Colon (tissue), 2 donors: ENCODE data around the gene TMEM139.
"Not testable (repeated sequence)": the region's sequence is repeated elsewhere in the genome, so short reads cannot be mapped to it uniquely, and the experiment has no call there.

Source experiments
- FAIRE-seq: peaks from 2 replicates; lab custom pipeline; 2012; peaks lifted over from hg19 to GRCh38; lab: Jason Lieb, UNC
- donor health status: control.
- donor health status: control.

Gene TMEM139

GRCh38 chr7:143259765-143260164 is 25.0 kb upstream of the TMEM139 start:
- no peak for FAIRE-seq

GRCh38 chr7:143261901-143262300 is 22.9 kb upstream of the TMEM139 start:
- no peak for FAIRE-seq

- FAIRE-seq = no peak
These were observed 21.2 kb upstream of the TMEM139 start, which contains the start of gene GSTK1 for GRCh38 chr7:143263266-143264195. GSTK1 (plus strand) TSS chr7:143263441; CDS start chr7:143263514, 73 bp downstream.

DNA sequence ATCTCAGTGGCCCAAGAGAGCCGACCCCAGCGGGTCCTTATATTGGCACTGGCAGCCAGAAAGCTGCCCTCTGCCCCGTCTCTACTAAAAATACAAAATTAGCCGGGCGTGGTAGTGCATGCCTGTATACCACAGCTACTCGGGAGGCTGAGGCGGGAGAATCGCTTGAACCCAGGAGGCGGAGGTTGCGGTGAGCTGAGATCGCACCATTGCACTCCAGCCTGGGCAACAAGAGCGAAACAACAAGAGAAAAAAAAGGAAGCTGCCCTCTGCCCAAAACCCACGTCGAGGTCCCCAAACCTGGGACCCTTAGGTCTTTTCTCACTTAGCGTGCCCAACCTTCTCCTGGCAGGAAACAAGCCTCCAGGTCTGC is 20.6 kb upstream of the TMEM139 start:
- FAIRE-seq = not testable (repeated sequence)

DNA sequence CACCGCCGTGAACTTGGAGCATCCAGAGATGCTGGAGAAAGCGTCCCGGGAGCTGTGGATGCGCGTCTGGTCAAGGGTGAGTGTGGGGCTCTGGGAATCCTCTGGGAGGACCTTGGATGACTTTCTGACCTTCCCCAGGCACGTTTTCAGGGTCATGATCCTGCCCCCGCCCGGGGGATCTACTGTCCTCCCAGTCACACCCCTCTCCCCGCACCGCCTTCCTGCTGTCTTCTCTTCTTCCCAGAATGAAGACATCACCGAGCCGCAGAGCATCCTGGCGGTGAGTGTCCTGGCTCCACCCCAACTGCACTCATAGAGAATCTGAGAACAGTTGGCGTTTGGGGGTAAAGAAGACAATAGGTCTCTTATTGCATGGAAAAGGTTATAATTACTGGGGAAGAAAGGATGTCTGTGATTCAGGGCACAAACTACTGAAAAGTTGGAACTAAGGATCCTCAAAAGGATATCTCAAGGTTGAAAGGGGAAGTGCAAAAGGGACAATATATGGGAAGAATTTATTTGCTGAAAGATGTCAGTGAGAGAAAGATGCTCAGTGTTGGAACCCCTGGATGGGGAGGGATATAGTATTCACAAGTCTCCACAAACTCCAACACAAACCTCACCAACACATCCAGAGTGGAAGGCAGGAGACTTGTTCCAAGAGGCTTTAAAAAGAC is 19.6 kb upstream of the TMEM139 start:
- no peak for FAIRE-seq

DNA sequence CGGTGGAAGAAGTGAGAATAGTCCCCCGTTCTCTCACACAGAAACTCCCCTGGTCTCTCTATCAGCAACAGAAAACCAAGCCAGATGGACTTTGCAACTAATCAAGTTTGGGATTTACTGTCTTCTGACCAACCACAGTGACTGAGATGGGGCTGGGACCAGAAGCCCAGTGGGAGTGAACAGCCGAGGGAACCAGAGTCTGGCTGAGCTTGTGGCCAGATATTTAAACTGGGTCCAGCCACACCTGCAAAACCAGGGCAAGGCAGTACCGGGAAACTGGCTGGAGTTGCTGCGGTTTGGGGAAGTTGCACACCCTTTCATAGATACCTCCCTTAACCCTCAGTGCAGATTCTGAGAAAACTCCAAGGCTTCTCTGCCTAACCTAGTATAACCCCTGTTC is 15.5 kb upstream of the TMEM139 start:
- no peak for FAIRE-seq

- no peak for FAIRE-seq
These were observed 13.5 kb upstream of the TMEM139 start for GRCh38 chr7:143271240-143271639.

DNA sequence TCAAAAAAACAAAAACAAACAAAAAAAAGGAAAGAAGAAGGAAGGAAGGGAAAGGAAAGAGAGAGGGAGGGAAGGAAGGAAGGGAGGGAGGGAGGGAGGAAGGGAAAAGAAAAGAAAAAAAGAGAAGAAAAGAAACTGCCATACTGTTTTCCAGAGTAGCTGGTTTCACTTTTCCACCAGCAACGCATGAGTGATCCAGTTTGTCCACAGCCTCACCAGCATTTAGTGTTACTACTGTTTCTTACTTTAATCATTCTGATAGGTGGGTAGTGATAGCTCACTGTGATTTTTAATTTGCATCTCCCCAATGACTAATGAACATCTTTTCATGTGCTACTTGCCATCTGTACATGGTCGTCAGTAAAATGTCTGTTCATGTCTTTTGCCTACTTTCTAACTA is 11.9 kb upstream of the TMEM139 start:
- no peak for FAIRE-seq

DNA sequence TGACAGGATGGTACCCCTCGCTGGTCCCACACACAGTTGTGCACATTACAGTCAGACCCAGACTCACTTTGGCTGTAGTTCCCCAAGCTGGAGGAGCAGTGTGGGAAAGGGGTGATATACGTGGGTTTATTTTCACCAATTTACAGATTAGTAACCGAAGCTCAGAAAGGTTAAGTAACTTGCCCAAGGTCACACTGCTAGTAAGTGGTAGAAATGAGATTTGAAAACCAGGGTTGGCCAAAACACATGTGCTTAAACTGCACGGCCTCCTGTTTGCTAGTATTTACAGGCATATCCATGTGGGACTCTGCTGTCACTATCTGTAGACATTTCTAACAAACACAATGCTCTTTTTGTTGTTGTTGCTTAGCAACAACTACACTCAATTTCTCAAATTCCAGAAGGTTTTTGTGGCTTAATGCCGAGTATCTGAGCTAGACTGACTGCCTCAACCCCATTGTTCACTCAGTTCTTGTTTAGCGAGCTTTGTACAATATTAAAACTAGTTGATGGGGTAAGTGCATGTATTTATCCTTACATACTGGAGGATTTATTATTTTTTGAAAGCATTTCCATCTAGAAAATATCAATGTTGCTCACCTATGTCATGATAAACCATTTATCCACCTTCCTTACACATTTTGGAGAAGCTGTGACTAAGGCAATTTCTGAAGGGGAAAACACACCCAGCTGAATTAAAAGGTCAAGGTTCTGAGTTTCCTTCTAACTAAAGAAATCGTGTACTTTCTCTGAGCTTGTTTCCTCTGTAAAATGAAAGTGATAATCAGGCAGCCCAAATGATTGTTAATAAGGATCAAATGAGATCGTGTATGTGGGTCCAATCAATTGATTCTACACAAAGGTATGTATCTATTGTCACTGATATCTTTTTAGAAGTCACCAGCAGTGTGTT is 5.3 kb upstream of the TMEM139 start:
- FAIRE-seq = no peak

GRCh38 chr7:143280160-143280559 is 4.6 kb upstream of the TMEM139 start:
- FAIRE-seq = no peak

DNA sequence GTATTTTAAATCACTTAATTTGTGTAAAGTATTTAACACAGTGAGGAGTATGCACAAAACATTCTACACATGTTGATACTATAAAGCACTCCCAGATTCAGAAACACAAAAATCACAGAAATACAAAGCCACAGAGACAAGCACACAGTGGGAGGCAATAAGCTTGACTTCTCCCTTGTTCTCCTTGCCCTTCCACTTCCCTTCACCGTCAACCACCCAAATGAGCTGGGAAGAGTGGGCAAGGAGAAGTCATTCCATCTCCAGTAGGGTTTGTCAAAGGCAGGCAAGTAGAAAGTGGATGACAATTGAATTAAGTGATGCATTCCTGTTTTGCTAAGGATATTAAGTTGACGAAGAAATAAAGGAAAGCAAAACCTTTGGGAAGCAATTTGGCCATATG is 4.2 kb upstream of the TMEM139 start:
- no peak for FAIRE-seq

DNA sequence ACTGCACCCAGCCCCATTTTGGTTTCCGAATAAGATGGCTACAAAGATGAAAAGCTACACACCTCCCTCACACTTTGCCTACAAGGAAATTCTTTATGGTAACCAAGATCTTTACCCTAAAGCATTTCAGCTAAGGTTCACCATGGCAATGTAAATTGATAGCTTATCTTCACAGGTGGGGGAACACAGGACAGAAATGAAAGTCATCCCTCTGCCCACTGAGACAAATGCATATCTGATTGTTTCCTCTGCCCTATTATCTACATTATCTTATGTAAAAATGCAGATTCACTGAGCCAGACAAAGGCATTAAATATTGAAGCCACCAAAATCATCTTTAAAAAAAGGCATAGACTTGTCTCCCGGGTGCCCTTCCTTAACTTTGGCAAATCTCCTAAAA is 3.2 kb upstream of the TMEM139 start:
- FAIRE-seq = no peak

DNA sequence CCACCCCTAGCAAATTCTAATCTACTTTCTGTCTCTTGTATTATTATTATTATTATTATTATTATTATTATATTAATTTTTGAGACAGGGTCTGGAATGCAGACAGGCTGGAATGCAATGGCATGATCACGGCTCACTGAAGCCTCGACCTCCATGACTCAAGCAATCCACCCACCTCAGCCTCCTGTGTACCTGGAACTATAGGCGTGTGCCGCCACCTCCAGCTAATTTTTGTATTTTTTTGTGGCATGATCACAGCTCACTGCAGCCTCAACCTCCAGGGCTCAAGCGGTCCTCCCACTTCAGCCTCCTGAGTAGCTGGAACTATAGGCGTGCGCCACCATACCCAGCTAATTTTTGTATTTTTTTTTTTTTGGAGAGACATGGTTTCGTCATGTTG is 2.6 kb upstream of the TMEM139 start:
- no peak for FAIRE-seq

DNA sequence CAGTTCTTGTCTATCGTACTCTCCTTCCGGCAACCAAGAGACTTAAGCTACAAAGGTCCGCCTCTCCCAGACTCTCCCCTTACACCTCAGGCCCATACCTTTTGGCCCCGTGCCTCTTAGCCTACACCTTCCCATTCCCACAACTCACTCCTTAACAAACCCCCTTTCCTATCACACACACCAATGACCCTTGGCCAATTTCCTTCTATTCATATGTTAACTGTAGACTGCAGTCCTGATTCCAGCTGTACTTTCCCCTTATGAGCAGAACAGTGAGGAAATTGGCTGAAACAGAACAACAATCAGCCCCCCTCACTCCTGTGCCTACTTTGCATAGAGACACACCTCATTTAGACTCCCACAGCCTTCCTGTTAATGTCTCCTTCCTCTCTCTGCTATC is 1.4 kb upstream of the TMEM139 start:
- no peak for FAIRE-seq

GRCh38 chr7:143285470-143285778 is 666 bp downstream of the TMEM139 start:
- FAIRE-seq = no peak

DNA sequence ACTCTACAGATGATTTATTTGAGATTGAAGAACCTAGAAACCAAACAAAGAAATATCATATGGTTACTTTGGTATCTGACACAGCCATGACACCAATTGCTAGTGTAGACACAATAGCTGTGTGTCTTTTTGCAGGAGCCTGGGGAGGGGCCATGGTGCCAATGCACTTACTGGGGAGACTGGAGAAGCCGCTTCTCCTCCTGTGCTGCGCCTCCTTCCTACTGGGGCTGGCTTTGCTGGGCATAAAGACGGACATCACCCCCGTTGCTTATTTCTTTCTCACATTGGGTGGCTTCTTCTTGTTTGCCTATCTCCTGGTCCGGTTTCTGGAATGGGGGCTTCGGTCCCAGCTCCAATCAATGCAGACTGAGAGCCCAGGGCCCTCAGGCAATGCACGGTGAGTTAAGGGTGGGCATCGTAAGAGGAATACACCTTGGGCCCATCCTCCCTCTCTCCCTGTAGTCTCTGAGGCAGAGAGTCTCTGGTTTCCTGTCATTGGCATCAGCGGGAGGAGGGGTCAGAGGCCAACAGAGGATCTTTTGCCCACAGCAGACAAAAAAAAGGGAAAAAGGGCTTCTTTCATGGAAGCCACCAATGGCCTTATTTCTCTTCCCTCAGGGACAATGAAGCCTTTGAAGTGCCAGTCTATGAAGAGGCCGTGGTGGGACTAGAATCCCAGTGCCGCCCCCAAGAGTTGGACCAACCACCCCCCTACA is 1.2 kb downstream of the TMEM139 start:
- FAIRE-seq = no peak

DNA sequence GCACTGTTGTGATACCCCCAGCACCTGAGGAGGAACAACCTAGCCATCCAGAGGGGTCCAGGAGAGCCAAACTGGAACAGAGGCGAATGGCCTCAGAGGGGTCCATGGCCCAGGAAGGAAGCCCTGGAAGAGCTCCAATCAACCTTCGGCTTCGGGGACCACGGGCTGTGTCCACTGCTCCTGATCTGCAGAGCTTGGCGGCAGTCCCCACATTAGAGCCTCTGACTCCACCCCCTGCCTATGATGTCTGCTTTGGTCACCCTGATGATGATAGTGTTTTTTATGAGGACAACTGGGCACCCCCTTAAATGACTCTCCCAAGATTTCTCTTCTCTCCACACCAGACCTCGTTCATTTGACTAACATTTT is 1.7 kb downstream of the TMEM139 start:
- FAIRE-seq = no peak

- no peak for FAIRE-seq
These were observed 2.7 kb downstream of the TMEM139 start for GRCh38 chr7:143287339-143287934.

DNA sequence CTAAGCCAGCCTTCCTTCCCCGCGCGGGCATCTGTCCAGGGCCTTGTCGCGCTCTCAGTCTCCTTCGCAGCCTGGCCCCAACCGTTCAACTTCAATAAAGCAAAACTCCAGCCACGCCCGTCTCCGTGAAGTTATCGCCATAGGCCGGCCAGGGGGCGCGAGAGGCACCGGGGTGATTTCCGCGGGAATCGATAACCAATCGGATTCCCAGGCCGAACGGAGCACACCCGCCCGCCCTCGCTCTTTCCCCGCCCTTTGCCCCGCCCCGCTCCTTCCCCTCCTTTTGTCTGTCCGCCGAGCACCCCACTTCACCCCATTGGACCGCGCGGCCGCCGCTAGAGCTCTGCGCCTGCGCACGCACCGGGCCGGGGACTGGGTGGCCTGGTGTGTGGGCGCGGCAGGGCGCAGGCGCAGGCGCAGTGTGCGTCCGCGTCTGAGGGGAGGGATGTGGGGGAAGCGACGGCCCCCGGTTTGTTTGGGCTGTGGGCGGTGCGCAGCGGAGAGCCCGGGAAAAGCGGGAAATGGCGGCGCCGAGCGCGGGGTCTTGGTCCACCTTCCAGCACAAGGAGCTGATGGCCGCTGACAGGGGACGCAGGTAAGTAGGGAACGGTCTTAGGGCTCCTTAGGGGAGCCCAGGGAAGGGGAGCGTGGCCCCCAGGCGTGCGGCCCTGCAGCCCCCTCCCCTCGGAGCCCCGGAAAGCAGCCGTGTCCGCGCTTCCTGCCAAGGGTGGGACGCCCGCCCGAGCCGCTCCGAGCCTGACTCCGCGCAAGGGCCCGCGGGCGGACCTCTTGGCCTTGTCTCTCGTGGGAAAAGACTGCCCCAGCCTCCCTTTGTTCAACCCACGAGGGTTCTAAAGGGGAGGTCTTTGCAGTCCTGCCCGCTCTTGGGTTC is 3.4 kb downstream of the TMEM139 start, which contains the start of gene CASP2:
Gene CASP2, plus strand, starts transcription at position 417 of the 892 bp plus-strand sequence. Its CDS starts 105 bp downstream, at position 522.
- FAIRE-seq = no peak

DNA sequence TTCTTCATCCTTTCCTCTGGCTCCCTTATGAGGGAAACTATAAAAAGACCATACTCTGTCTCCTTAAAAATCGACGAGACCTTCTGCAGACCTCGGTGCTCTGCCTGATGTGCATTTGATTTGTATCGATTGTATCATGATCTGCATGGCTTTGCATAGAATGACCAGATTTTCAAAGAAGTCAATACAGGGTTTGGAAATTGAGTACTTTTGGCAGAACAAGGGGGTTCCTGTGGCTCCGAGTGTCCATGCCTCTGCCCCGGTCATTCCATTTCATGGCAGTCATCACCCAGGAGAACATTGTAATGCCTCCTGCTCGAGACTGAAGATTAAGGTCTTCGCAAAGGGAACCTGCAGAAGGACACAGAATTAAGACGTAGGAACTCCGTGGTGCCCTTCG is 4.1 kb downstream of the TMEM139 start:
- no peak for FAIRE-seq
